Measurements from ENCODE around the gene PILRA.

PILRA gene

GRCh38 chr7:100411101-100411500, 37.8 kb downstream of the PILRA start:
- FAIRE-seq, result no peak
- no peak for DNase-seq (ENCODE audit: insufficient read length, low spot score)
- TF ChIP-seq, protein P1, sequence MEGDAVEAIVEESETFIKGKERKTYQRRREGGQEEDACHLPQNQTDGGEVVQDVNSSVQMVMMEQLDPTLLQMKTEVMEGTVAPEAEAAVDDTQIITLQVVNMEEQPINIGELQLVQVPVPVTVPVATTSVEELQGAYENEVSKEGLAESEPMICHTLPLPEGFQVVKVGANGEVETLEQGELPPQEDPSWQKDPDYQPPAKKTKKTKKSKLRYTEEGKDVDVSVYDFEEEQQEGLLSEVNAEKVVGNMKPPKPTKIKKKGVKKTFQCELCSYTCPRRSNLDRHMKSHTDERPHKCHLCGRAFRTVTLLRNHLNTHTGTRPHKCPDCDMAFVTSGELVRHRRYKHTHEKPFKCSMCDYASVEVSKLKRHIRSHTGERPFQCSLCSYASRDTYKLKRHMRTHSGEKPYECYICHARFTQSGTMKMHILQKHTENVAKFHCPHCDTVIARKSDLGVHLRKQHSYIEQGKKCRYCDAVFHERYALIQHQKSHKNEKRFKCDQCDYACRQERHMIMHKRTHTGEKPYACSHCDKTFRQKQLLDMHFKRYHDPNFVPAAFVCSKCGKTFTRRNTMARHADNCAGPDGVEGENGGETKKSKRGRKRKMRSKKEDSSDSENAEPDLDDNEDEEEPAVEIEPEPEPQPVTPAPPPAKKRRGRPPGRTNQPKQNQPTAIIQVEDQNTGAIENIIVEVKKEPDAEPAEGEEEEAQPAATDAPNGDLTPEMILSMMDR (IDR thresholded peaks at IDR 0.05; ENCODE audit: insufficient read depth, missing control alignments), result no peak

- FAIRE-seq, result no peak
Measured at GRCh38 chr7:100413346-100413745, 40.1 kb downstream of the PILRA start.

GRCh38 chr7:100413889-100414288, 40.6 kb downstream of the PILRA start:
- FAIRE-seq (no peak), DNase-seq (ENCODE audit: insufficient read length, low spot score) (no peak)
- TF ChIP-seq, protein P1 (IDR thresholded peaks at IDR 0.05; ENCODE audit: insufficient read depth, missing control alignments), result no peak

More at GRCh38 chr7:100413346-100413745, 40.1 kb downstream of the PILRA start:
- no peak for DNase-seq (ENCODE audit: insufficient read length, low spot score)
- TF ChIP-seq, protein P1 (IDR thresholded peaks at IDR 0.05; ENCODE audit: insufficient read depth, missing control alignments), result no peak

- no peak for FAIRE-seq
- DNase-seq (ENCODE audit: insufficient read length, low spot score), result no peak
- TF ChIP-seq, protein P1 (IDR thresholded peaks at IDR 0.05; ENCODE audit: insufficient read depth, missing control alignments), result no peak
Measured at GRCh38 chr7:100415448-100415847, 42.2 kb downstream of the PILRA start.

DNA sequence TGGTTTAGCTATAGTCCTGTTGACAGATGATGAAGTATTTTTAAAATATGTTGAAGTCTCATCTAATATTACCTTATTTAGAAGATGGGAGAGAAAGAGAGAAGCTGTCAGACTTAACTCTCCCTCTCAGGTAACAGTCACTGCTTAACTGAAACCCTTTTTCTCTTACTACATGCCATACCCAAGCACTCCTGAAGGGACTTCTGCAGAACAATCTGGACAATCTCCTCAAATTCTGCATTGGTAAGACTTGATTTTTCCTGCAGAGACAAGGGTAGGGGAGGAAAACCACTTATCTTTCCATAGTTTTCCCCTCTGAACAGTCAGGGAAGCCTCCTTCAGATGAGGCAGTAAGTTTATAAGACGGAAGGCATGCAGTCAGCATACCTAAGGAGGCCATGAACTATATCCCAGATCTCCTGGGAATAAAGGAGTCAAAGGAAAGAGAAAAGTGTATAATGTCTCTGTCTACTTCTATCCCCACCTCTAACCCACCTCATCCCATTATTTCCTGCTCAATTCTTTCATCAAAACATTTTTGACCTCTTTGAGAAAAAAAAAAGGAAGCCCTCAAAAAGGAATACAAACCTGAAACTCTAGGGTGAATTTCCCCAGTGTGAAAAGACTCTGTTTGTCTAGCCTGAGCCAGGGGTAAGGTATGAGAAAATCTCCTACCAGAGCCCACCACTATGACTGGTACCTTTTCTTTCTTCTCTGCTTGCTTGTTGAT, 45.8 kb downstream of the PILRA start:
- no peak for FAIRE-seq
- TF ChIP-seq, protein P1 (IDR thresholded peaks at IDR 0.05; ENCODE audit: insufficient read depth, missing control alignments), result no peak

DNA sequence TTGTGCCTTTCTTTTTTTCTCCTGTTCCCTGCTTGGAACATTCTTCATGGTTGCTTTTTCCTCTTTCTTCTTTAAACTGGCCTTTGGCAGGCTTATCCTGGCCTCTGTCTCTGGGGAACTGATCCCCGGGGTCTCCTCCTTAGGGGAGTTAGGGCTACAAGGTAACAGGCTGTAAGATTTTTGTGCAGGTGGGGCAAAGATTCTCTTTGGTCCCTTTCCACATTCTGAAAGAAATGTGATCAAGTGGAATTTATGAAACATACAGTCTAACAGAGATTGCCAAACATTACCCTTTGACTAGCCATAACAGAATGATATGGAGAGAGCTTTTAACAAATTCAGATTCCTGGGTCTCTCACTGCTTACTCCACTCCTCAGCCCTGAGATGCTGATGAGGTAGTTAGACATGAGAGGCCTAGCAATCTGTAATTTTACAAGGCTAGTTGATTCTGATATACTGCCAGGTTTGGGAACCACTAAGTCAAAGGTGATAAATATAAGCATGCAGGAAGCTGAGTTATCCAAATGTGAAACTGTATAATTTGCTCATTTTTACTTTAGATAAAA, 46.5 kb downstream of the PILRA start:
- DNase-seq (ENCODE audit: insufficient read length, low spot score), result no peak
- no peak for FAIRE-seq

More for the DNA sequence above, 45.8 kb downstream of the PILRA start:
- DNase-seq (ENCODE audit: insufficient read length, low spot score), result no peak

More for the DNA sequence above, 46.5 kb downstream of the PILRA start:
- TF ChIP-seq, protein P1 (IDR thresholded peaks at IDR 0.05; ENCODE audit: insufficient read depth, missing control alignments), result no peak
